HFFc6 (cell line): ENCODE data around the gene SELENOH. TPM values are rescaled to one million over a fixed set of nuclear protein-coding genes. Genes with fewer than 3 reads are reported as not detected.

Source experiments
- DNase-seq: peaks from one replicate; pipeline ENCODE4 v3.0.0-alpha.2; 2018
- H3K27ac Mint-ChIP-seq: 2 replicates; pipeline ENCODE4 v1.8.0; 2020; ENCODE audit warnings: mild to moderate bottlenecking, mixed read lengths
- H3K27me3 Mint-ChIP-seq: 2 replicates; pipeline ENCODE4 v1.8.0; 2021; ENCODE audit warnings: mild to moderate bottlenecking, moderate library complexity, mixed read lengths; ENCODE audit not compliant: insufficient read depth
- H3K36me3 Mint-ChIP-seq: 2 replicates; pipeline ENCODE4 v1.8.0; 2021; ENCODE audit warnings: low read depth, mixed read lengths
- H3K4me1 Mint-ChIP-seq: 2 replicates; pipeline ENCODE4 v1.8.0; 2020; ENCODE audit warnings: low read depth, mixed read lengths
- H3K4me3 Mint-ChIP-seq: 2 replicates; pipeline ENCODE4 v1.8.0; 2020; ENCODE audit warnings: mild to moderate bottlenecking, moderate library complexity, mixed read lengths
- H3K9me3 Mint-ChIP-seq: 2 replicates; pipeline ENCODE4 v1.8.0; 2020; ENCODE audit warnings: mild to moderate bottlenecking, mixed read lengths
- CTCF ChIP-seq: fragments of 200-600 bp; sonication (generic); IDR thresholded peaks from 2 replicates; pipeline ENCODE4 v1.5.0; 2021; ENCODE audit warnings: antibody characterized with exemption, mild to moderate bottlenecking
- total RNA-seq, 6 experiments: library from RNA; stranded (reverse); fragmentation: NEBNext Ultra II Directional; extraction: Animal tissue kit (Norgen Biotek cat#: 25700); gene quantifications; 2 replicates in 1 of 6; 3 replicates in 5 of 6; pipeline ENCODE4 v1.2.3, GENCODE V29; 2021

The SELENOH gene
- total RNA-seq, 6 experiments from 2014 or later = 128 to 186 (median 140) TPM

GRCh38 chr11:57770793-57771192 is 29.5 kb downstream of the SELENOH start:
- Mint-ChIP-seq H3K36me3 (peaks cover 35% of the 10 kb centered on the region), H3K27me3 (no peaks in the 10 kb centered on the region), H3K4me1 (peaks cover 57% of the 10 kb centered on the region), H3K9me3 (no peaks in the 10 kb centered on the region), H3K4me3 (no peak overlapping the region), H3K27ac (no peak overlapping the region)
- no peak for DNase-seq
- no peak for TF ChIP-seq CTCF

- Mint-ChIP-seq H3K4me1 (peaks cover 57% of the 10 kb centered on the region), H3K36me3 (peaks cover 35% of the 10 kb centered on the region), H3K27me3 (no peaks in the 10 kb centered on the region), H3K9me3 (no peaks in the 10 kb centered on the region), H3K27ac (no peak overlapping the region; the same call in 1 of the 2 replicates), H3K4me3 (no peak overlapping the region)
- DNase-seq = no peak
- TF ChIP-seq CTCF = no peak
Measured at GRCh38 chr11:57771365-57771764, 30.1 kb downstream of the SELENOH start.

GRCh38 chr11:57772562-57772961 is 31.3 kb downstream of the SELENOH start:
- peak overlapping the region; percentile 64 for H3K27ac Mint-ChIP-seq
- peak overlapping the region; percentile 54 for H3K4me3 Mint-ChIP-seq
- no peak for TF ChIP-seq CTCF
- H3K9me3 Mint-ChIP-seq = no peaks in the 10 kb centered on the region
- H3K4me1 Mint-ChIP-seq = peaks cover 65% of the 10 kb centered on the region
- H3K36me3 Mint-ChIP-seq = peaks cover 25% of the 10 kb centered on the region
- H3K27me3 Mint-ChIP-seq = no peaks in the 10 kb centered on the region
- DNase-seq = no peak

GRCh38 chr11:57773026-57773598 is 31.8 kb downstream of the SELENOH start:
- DNase-seq = no peak
- no peaks in the 10 kb centered on the region for H3K9me3 Mint-ChIP-seq
- no peak for TF ChIP-seq CTCF
- H3K36me3 Mint-ChIP-seq = peaks cover 24% of the 10 kb centered on the region
- peaks cover 70% of the 10 kb centered on the region for H3K4me1 Mint-ChIP-seq
- H3K27me3 Mint-ChIP-seq = no peaks in the 10 kb centered on the region
- H3K27ac Mint-ChIP-seq = peak overlapping the region; percentile 64; the same call in 1 of the 2 replicates
- H3K4me3 Mint-ChIP-seq = peak overlapping the region; percentile 54

GRCh38 chr11:57775491-57775890 is 34.2 kb downstream of the SELENOH start:
- no peak for DNase-seq
- Mint-ChIP-seq H3K4me1 (peaks cover 88% of the 10 kb centered on the region), H3K27ac (peak overlapping the region; percentile 96), H3K27me3 (no peaks in the 10 kb centered on the region; the same call in 1 of the 2 replicates), H3K9me3 (no peaks in the 10 kb centered on the region), H3K4me3 (peak overlapping the region; percentile 10; the same call in 1 of the 2 replicates), H3K36me3 (peaks cover 17% of the 10 kb centered on the region)
- TF ChIP-seq CTCF = no peak
